GM18907 (cell line): ENCODE data around the gene BMPR1A.
A peak's percentile ranks its signal among the peaks of the same experiment; 100 is the strongest.
"Not testable (repeated sequence)": the region's sequence is repeated elsewhere in the genome, so short reads cannot be mapped to it uniquely, and the experiment has no call there.

Experiments used
- ATAC-seq: cut with Tn5 transposase; IDR thresholded peaks from one replicate; pipeline ENCODE4 v1.9.1; 2021; ENCODE audit warnings: mild to moderate bottlenecking, moderate library complexity; ENCODE audit not compliant: unreplicated experiment

BMPR1A gene

GRCh38 chr10:86871563-86872183 is 115.3 kb downstream of the BMPR1A start:
- ATAC-seq: no peak

GRCh38 chr10:86872757-86873156 is 116.3 kb downstream of the BMPR1A start:
- peak; percentile 65 for ATAC-seq

GRCh38 chr10:86876748-86877147 is 120.3 kb downstream of the BMPR1A start:
- no peak for ATAC-seq

GRCh38 chr10:86878983-86879713 is 122.7 kb downstream of the BMPR1A start:
- ATAC-seq: peak; percentile 75

- no peak for ATAC-seq
Measured at GRCh38 chr10:86880971-86881370, 124.6 kb downstream of the BMPR1A start.

GRCh38 chr10:86888585-86889381 is 132.4 kb downstream of the BMPR1A start:
- peak; percentile 97 for ATAC-seq

- ATAC-seq: no peak
Measured at GRCh38 chr10:86889997-86890396, 133.6 kb downstream of the BMPR1A start.

- ATAC-seq: no peak
Measured at GRCh38 chr10:86898511-86898910, 142.1 kb downstream of the BMPR1A start.

GRCh38 chr10:86899132-86899531 is 142.7 kb downstream of the BMPR1A start:
- ATAC-seq: no peak

- peak; percentile 64 for ATAC-seq
Measured at GRCh38 chr10:86899670-86900276, 143.4 kb downstream of the BMPR1A start.

GRCh38 chr10:86900955-86901354 is 144.5 kb downstream of the BMPR1A start:
- no peak for ATAC-seq

- ATAC-seq: no peak
Measured at GRCh38 chr10:86904600-86904999, 148.2 kb downstream of the BMPR1A start.

GRCh38 chr10:86905429-86905828 is 149.0 kb downstream of the BMPR1A start:
- ATAC-seq: no peak

GRCh38 chr10:86914734-86915133 is 158.3 kb downstream of the BMPR1A start:
- no peak for ATAC-seq

GRCh38 chr10:86918022-86918471 is 161.6 kb downstream of the BMPR1A start:
- no peak for ATAC-seq

GRCh38 chr10:86922553-86922961 is 166.1 kb downstream of the BMPR1A start:
- ATAC-seq: no peak

GRCh38 chr10:86929468-86930380 is 173.3 kb downstream of the BMPR1A start:
- no peak for ATAC-seq

GRCh38 chr10:86931872-86932271 is 175.5 kb downstream of the BMPR1A start:
- no peak for ATAC-seq

GRCh38 chr10:86932674-86933073 is 176.3 kb downstream of the BMPR1A start:
- ATAC-seq: no peak

GRCh38 chr10:86934162-86934711 is 177.8 kb downstream of the BMPR1A start:
- ATAC-seq: not testable (repeated sequence)
